T-cell (primary cell): ENCODE results near the gene B9D1. TPM values are rescaled to one million over a fixed set of nuclear protein-coding genes. Genes with fewer than 3 reads are reported as not detected.

Experiments
- ATAC-seq, 4 experiments: fragments of 200-7000 bp in 3 of 4; fragments of 150-1000 bp in 1 of 4; cut with Tn5 transposase; replicated peaks in 1 of 4; 1 replicate in 3 of 4; 2 replicates in 1 of 4; pipeline ENCODE4 v1.10.0; 2021; ENCODE audit warnings: moderate library complexity in 3 of 4, mild to moderate bottlenecking in 2 of 4, moderate number of reproducible peaks in 1 of 4
- CTCF ChIA-PET, 2 donors: fragments of 300-600 bp; sonication (Branson Sonifier 250); formaldehyde crosslinking; loops; one replicate each; lab custom pipeline; 2022; ENCODE audit warnings: antibody characterized with exemption in 2 of 2; lab: Charles Lee
- POLR2A ChIA-PET, 2 donors: fragments of 300-600 bp; sonication (Branson Sonifier 250); formaldehyde crosslinking; loops; one replicate each; lab custom pipeline; 2022; ENCODE audit warnings: antibody characterized with exemption in 2 of 2; lab: Charles Lee
- DNase-seq, 35 experiments: peaks; one replicate each; pipeline versions ENCODE4 v3.0.0 to v3.0.0-alpha.2; 2013 to 2023
- H3K27ac ChIP-seq: one replicate; pipeline ENCODE4 v1.5.1; 2013; ENCODE audit warnings: low read length
- H3K27me3 ChIP-seq, 2 experiments: replicated peaks in 1 of 2; 1 replicate in 1 of 2; 2 replicates in 1 of 2; pipeline versions ENCODE4 v1.6.1 to v1.7.0; 2013; ENCODE audit warnings: low read length in 1 of 2, mixed read lengths in 1 of 2; ENCODE audit not compliant: control insufficient read depth in 2 of 2, insufficient read depth in 2 of 2; ENCODE audit errors: extremely low read depth in 1 of 2
- H3K36me3 ChIP-seq, 2 donors: 1 replicate in 1 of 2; 2 replicates in 1 of 2; pipeline versions ENCODE4 v1.6.1 to v1.7.0; 2013; ENCODE audit warnings: low read length in 1 of 2; ENCODE audit not compliant: control insufficient read depth in 2 of 2, insufficient read depth in 1 of 2; ENCODE audit errors: extremely low read depth in 1 of 2
- H3K4me1 ChIP-seq, 2 experiments: 1 replicate in 1 of 2; 2 replicates in 1 of 2; pipeline versions ENCODE4 v1.6.1 to v1.7.0; 2013; ENCODE audit warnings: low read length in 2 of 2, mixed read lengths in 1 of 2; ENCODE audit not compliant: insufficient read depth in 2 of 2, control insufficient read depth in 1 of 2; ENCODE audit errors: extremely low read depth in 1 of 2
- H3K4me3 ChIP-seq, 2 donors: 1 replicate in 1 of 2; 2 replicates in 1 of 2; pipeline versions ENCODE4 v1.5.1 to v1.7.0; 2013; ENCODE audit warnings: mild to moderate bottlenecking in 2 of 2, low read length in 1 of 2, moderate library complexity in 1 of 2; ENCODE audit not compliant: control insufficient read depth in 1 of 2; ENCODE audit errors: extremely low read depth in 1 of 2
- H3K9me3 ChIP-seq: 2 replicates; pipeline ENCODE4 v1.7.0; 2013
- H3K27ac Mint-ChIP-seq, 2 donors: one replicate each; pipeline ENCODE4 v1.8.0; 2020 to 2021; ENCODE audit warnings: mild to moderate bottlenecking in 2 of 2, mixed read lengths in 2 of 2
- H3K27me3 Mint-ChIP-seq, 2 donors: one replicate each; pipeline ENCODE4 v1.8.0; 2021 to 2022; ENCODE audit warnings: mixed read lengths in 2 of 2
- H3K36me3 Mint-ChIP-seq: one replicate; pipeline ENCODE4 v1.8.0; 2021; ENCODE audit warnings: mixed read lengths
- H3K4me1 Mint-ChIP-seq, 3 donors: one replicate each; pipeline ENCODE4 v1.8.0; 2020 to 2022; ENCODE audit warnings: mixed read lengths in 3 of 3, mild to moderate bottlenecking in 1 of 3
- H3K4me3 Mint-ChIP-seq, 3 donors: one replicate each; pipeline ENCODE4 v1.8.0; 2020 to 2022; ENCODE audit warnings: mild to moderate bottlenecking in 3 of 3, mixed read lengths in 3 of 3, moderate library complexity in 3 of 3
- H3K9me3 Mint-ChIP-seq, 3 donors: one replicate each; pipeline ENCODE4 v1.8.0; 2020 to 2022; ENCODE audit warnings: mixed read lengths in 3 of 3
- WGBS: methylation state at CpG from one replicate; pipeline ENCODE4 v1.1.5; 2013; ENCODE audit warnings: missing lambda C conversion rate; ENCODE audit not compliant: insufficient coverage; 5-methylcytosine and 5-hydroxymethylcytosine counted together
- total RNA-seq, 35 experiments: library from RNA in 6 of 35; stranded (reverse) in 6 of 35; fragments of 120-200 nt in 1 of 35; gene quantifications; one replicate each; pipeline versions ENCODE4 v1.2.1 to v1.2.4 and lab custom pipeline; 2013 to 2026

Gene B9D1
- total RNA-seq, 5 donors from 2014 or later (not counting 1 experiment from before 2014, with no cell fraction given), result 1.2 to 2.5 (median 2.1) TPM

- no peaks in the 10 kb centered on the region for H3K27me3 Mint-ChIP-seq
- H3K9me3 Mint-ChIP-seq, result no peaks in the 10 kb centered on the region
- DNase-seq (peak in 1 of 35 experiments; percentile 17), ATAC-seq (no peak)
- ChIA-PET POLR2A (no interaction called here), CTCF (no interaction called here)
- Histone ChIP-seq H3K4me3 (no peak overlapping the region), H3K36me3 (no peaks in the 10 kb centered on the region), H3K27me3 (peaks cover 0 to 10% of the 10 kb centered on the region in 2 experiments), H3K9me3 (no peaks in the 10 kb centered on the region), H3K27ac (no peak overlapping the region), H3K4me1 (no peaks in the 10 kb centered on the region)
- no peak overlapping the region for H3K27ac Mint-ChIP-seq
- H3K4me1 Mint-ChIP-seq, result no peaks in the 10 kb centered on the region
- no peaks in the 10 kb centered on the region for H3K36me3 Mint-ChIP-seq
- no peak overlapping the region for H3K4me3 Mint-ChIP-seq
- WGBS, result 77% methylated on average over 13 of the region's 13 CpGs
These were observed 15.0 kb downstream of the B9D1 start for GRCh38 chr17:19347323-19348080.

- ATAC-seq, result no peak
- H3K4me1 ChIP-seq, result no peaks in the 10 kb centered on the region
- H3K27me3 Mint-ChIP-seq, result peaks cover 6 to 7% of the 10 kb centered on the region in 2 donors
- no peaks in the 10 kb centered on the region for H3K36me3 ChIP-seq
- no peaks in the 10 kb centered on the region for H3K9me3 Mint-ChIP-seq
- H3K36me3 Mint-ChIP-seq, result no peaks in the 10 kb centered on the region
- ChIA-PET POLR2A (no interaction called here), CTCF (no interaction called here)
- peak in 1 of 35 experiments; percentile 5 for DNase-seq
- H3K27ac Mint-ChIP-seq, result no peak overlapping the region
- no peak overlapping the region for H3K4me3 ChIP-seq
- no peaks in the 10 kb centered on the region for H3K9me3 ChIP-seq
- H3K4me3 Mint-ChIP-seq, result no peak overlapping the region
- WGBS, result 81% methylated on average over 17 of the region's 19 CpGs
- no peak overlapping the region for H3K27ac ChIP-seq
- H3K4me1 Mint-ChIP-seq, result no peaks in the 10 kb centered on the region
- H3K27me3 ChIP-seq, result peaks cover 0 to 17% of the 10 kb centered on the region in 2 experiments
These were observed 15.9 kb downstream of the B9D1 start for GRCh38 chr17:19346351-19347255.

GRCh38 chr17:19345486-19346350 is 16.8 kb downstream of the B9D1 start:
- WGBS, result 81% methylated on average over 9 of the region's 13 CpGs
- no peak for ATAC-seq

GRCh38 chr17:19345067-19345460 is 17.5 kb downstream of the B9D1 start:
- ATAC-seq (no peak), DNase-seq (peak in 1 of 35 experiments; percentile 10)
- Mint-ChIP-seq H3K27ac (no peak overlapping the region), H3K4me3 (no peak overlapping the region), H3K36me3 (no peaks in the 10 kb centered on the region), H3K9me3 (no peaks in the 10 kb centered on the region), H3K4me1 (no peaks in the 10 kb centered on the region), H3K27me3 (peaks cover 16% of the 10 kb centered on the region in 2 donors)
- ChIA-PET POLR2A (no interaction called here), CTCF (no interaction called here)
- WGBS, result 83% methylated on average over 6 of the region's 7 CpGs
- no peak overlapping the region for H3K27ac ChIP-seq
- H3K4me1 ChIP-seq, result no peaks in the 10 kb centered on the region
- H3K4me3 ChIP-seq, result no peak overlapping the region
- no peaks in the 10 kb centered on the region for H3K9me3 ChIP-seq
- peaks cover 0 to 23% of the 10 kb centered on the region in 2 experiments for H3K27me3 ChIP-seq
- no peaks in the 10 kb centered on the region for H3K36me3 ChIP-seq

More at GRCh38 chr17:19345486-19346350, 16.8 kb downstream of the B9D1 start:
- POLR2A ChIA-PET, result no interaction called here
- H3K36me3 Mint-ChIP-seq, result no peaks in the 10 kb centered on the region
- no peaks in the 10 kb centered on the region for H3K9me3 ChIP-seq
- no peak overlapping the region for H3K27ac ChIP-seq
- peak in 1 of 35 experiments; percentile 2 for DNase-seq
- H3K4me1 ChIP-seq, result no peaks in the 10 kb centered on the region
- H3K9me3 Mint-ChIP-seq, result no peaks in the 10 kb centered on the region
- H3K4me3 ChIP-seq, result no peak overlapping the region
- H3K27me3 ChIP-seq, result peaks cover 0 to 23% of the 10 kb centered on the region in 2 experiments
- CTCF ChIA-PET, result no interaction called here
- H3K27me3 Mint-ChIP-seq, result peaks cover 15 to 16% of the 10 kb centered on the region in 2 donors
- H3K4me3 Mint-ChIP-seq, result no peak overlapping the region
- H3K4me1 Mint-ChIP-seq, result no peaks in the 10 kb centered on the region
- no peaks in the 10 kb centered on the region for H3K36me3 ChIP-seq
- no peak overlapping the region for H3K27ac Mint-ChIP-seq

GRCh38 chr17:19344311-19345066 is 18.0 kb downstream of the B9D1 start:
- Histone ChIP-seq H3K27ac (no peak overlapping the region), H3K4me1 (no peaks in the 10 kb centered on the region), H3K4me3 (no peak overlapping the region), H3K27me3 (peaks cover 0 to 23% of the 10 kb centered on the region in 2 experiments), H3K9me3 (no peaks in the 10 kb centered on the region), H3K36me3 (no peaks in the 10 kb centered on the region)
- no peak overlapping the region for H3K4me3 Mint-ChIP-seq
- no peaks in the 10 kb centered on the region for H3K4me1 Mint-ChIP-seq
- WGBS, result 90% methylated on average over 34 of the region's 40 CpGs
- CTCF ChIA-PET, result no interaction called here
- no peaks in the 10 kb centered on the region for H3K9me3 Mint-ChIP-seq
- POLR2A ChIA-PET, result no interaction called here
- peaks cover 16 to 18% of the 10 kb centered on the region in 2 donors for H3K27me3 Mint-ChIP-seq
- ATAC-seq (no peak), DNase-seq (peak in 1 of 35 experiments; percentile 15)
- H3K27ac Mint-ChIP-seq, result no peak overlapping the region
- no peaks in the 10 kb centered on the region for H3K36me3 Mint-ChIP-seq
